Umbilical cord (tissue), 2 donors: ENCODE results near the gene SNX1. TPM values are rescaled to one million over a fixed set of nuclear protein-coding genes. Genes with fewer than 3 reads are reported as not detected.
"Not testable (repeated sequence)": the region's sequence is repeated elsewhere in the genome, so short reads cannot be mapped to it uniquely, and the experiment has no call there.

ENCODE experiments used
- DNase-seq: peaks from one replicate; pipeline ENCODE4 v3.0.0-alpha.2; 2015; ENCODE audit warnings: low spot score
- total RNA-seq: library from RNA; depleted of rRNA; stranded (reverse); fragments of >200 nt; gene quantifications from one replicate; pipeline ENCODE4 v1.2.3, GENCODE V29; 2014; ENCODE audit warnings: low replicate concordance; ENCODE audit not compliant: insufficient read depth

The SNX1 gene
- total RNA-seq, 1 donor from 2014 or later = 45.0 TPM

- DNase-seq = no peak
Measured at GRCh38 chr15:64112904-64113303, 17.1 kb downstream of the SNX1 start.

GRCh38 chr15:64117759-64118487 lies 22.1 kb downstream of the SNX1 start:
- no peak for DNase-seq

- DNase-seq = not testable (repeated sequence)
Measured at GRCh38 chr15:64120322-64120721, 24.5 kb downstream of the SNX1 start.

- no peak for DNase-seq
Measured at GRCh38 chr15:64121614-64122013, 25.8 kb downstream of the SNX1 start.

GRCh38 chr15:64122444-64122843 lies 26.7 kb downstream of the SNX1 start:
- no peak for DNase-seq

GRCh38 chr15:64122936-64123351 lies 27.2 kb downstream of the SNX1 start:
- no peak for DNase-seq

- no peak for DNase-seq
Measured at GRCh38 chr15:64125978-64126377, 30.2 kb downstream of the SNX1 start.

GRCh38 chr15:64127521-64128270 lies 31.9 kb downstream of the SNX1 start:
- DNase-seq = no peak

GRCh38 chr15:64130159-64130558 lies 34.4 kb downstream of the SNX1 start:
- no peak for DNase-seq

GRCh38 chr15:64131547-64131946 lies 35.8 kb downstream of the SNX1 start:
- DNase-seq = no peak

GRCh38 chr15:64132217-64132616 lies 36.4 kb downstream of the SNX1 start:
- DNase-seq = no peak

GRCh38 chr15:64133623-64134344 lies 38.0 kb downstream of the SNX1 start:
- DNase-seq = no peak

- no peak for DNase-seq
Measured at GRCh38 chr15:64134345-64134829, 38.6 kb downstream of the SNX1 start.

GRCh38 chr15:64136347-64136746 lies 40.6 kb downstream of the SNX1 start:
- no peak for DNase-seq

GRCh38 chr15:64137226-64137833 lies 41.5 kb downstream of the SNX1 start:
- DNase-seq = no peak

GRCh38 chr15:64138331-64138941 lies 42.7 kb downstream of the SNX1 start:
- DNase-seq = no peak

GRCh38 chr15:64141798-64142512 lies 46.2 kb downstream of the SNX1 start:
- DNase-seq = no peak

GRCh38 chr15:64143276-64143675 lies 47.5 kb downstream of the SNX1 start:
- no peak for DNase-seq

GRCh38 chr15:64144192-64144564 lies 48.4 kb downstream of the SNX1 start:
- no peak for DNase-seq

- no peak for DNase-seq
Measured at GRCh38 chr15:64144565-64145281, 48.9 kb downstream of the SNX1 start.
